Calu3 (cell line): ENCODE measurements around the gene PRR5. TPM values are rescaled to one million over a fixed set of nuclear protein-coding genes. Genes with fewer than 3 reads are reported as not detected.

Experiments used
- BruUV-seq: library from RNA; stranded (reverse); fragments of 400-500 nt; replicated peaks from 2 replicates; lab custom pipeline; 2021; lab: Mats Ljungman, UMichigan
- CTCF ChIA-PET: fragments of 300-600 bp; sonication (Branson Sonifier 250); formaldehyde crosslinking; loops from one replicate; lab custom pipeline; 2022; ENCODE audit warnings: antibody characterized with exemption; lab: Charles Lee
- DNase-seq: peaks from one replicate; pipeline ENCODE4 v3.0.0; 2022
- H3K27ac Mint-ChIP-seq: one replicate; pipeline ENCODE4 v1.8.0; 2022; ENCODE audit warnings: mixed read lengths; ENCODE audit not compliant: unreplicated experiment
- H3K27me3 Mint-ChIP-seq: one replicate; pipeline ENCODE4 v1.8.0; 2022; ENCODE audit warnings: mixed read lengths; ENCODE audit not compliant: unreplicated experiment
- H3K36me3 Mint-ChIP-seq: one replicate; pipeline ENCODE4 v1.8.0; 2022; ENCODE audit warnings: mild to moderate bottlenecking, moderate library complexity, mixed read lengths; ENCODE audit not compliant: insufficient read depth, unreplicated experiment
- H3K4me1 Mint-ChIP-seq: one replicate; pipeline ENCODE4 v1.8.0; 2022; ENCODE audit warnings: mild to moderate bottlenecking, low read depth, mixed read lengths; ENCODE audit not compliant: unreplicated experiment
- H3K4me3 Mint-ChIP-seq: one replicate; pipeline ENCODE4 v1.8.0; 2022; ENCODE audit warnings: mild to moderate bottlenecking, low read depth, moderate library complexity, mixed read lengths; ENCODE audit not compliant: unreplicated experiment
- H3K9me3 Mint-ChIP-seq: one replicate; pipeline ENCODE4 v1.8.0; 2022; ENCODE audit warnings: low read depth, mixed read lengths; ENCODE audit not compliant: unreplicated experiment
- CTCF ChIP-seq: fragments of 200-600 bp; IDR thresholded peaks from one replicate; pipeline ENCODE4 v1.8.0; 2022; ENCODE audit warnings: antibody characterized with exemption; ENCODE audit not compliant: unreplicated experiment
- intact Hi-C: fragments of 100-400 bp; cut with micrococcal nuclease; formaldehyde crosslinking; loops from one replicate; pipeline ENCODE4 v1.10.0; 2022; ENCODE audit not compliant: unreplicated experiment
- total RNA-seq: library from RNA; stranded (reverse); gene quantifications from 2 replicates; pipeline ENCODE4 v1.2.3, GENCODE V29; 2022

PRR5 gene
- total RNA-seq, 1 experiment from 2014 or later = 12.5 TPM

- H3K4me1 Mint-ChIP-seq = no peaks in the 10 kb centered on the region
- peaks cover 13% of the 10 kb centered on the region for H3K36me3 Mint-ChIP-seq
- peaks cover 14% of the 10 kb centered on the region for H3K27me3 Mint-ChIP-seq
- peak overlapping the region; percentile 76 for H3K4me3 Mint-ChIP-seq
- CTCF ChIA-PET = no interaction called here
- BruUV-seq = no TSS peak
- no peaks in the 10 kb centered on the region for H3K9me3 Mint-ChIP-seq
- intact Hi-C loops = no loop called here
- TF ChIP-seq CTCF = no peak
- DNase-seq = no peak
- H3K27ac Mint-ChIP-seq = no peak overlapping the region
These were observed 715 bp upstream of the PRR5 start for GRCh38 chr22:44701187-44701790.

- Mint-ChIP-seq H3K27ac (no peak overlapping the region), H3K4me1 (no peaks in the 10 kb centered on the region), H3K27me3 (peaks cover 14% of the 10 kb centered on the region), H3K36me3 (peaks cover 13% of the 10 kb centered on the region), H3K4me3 (peak overlapping the region; percentile 76), H3K9me3 (no peaks in the 10 kb centered on the region)
- DNase-seq = peak; percentile 52
- BruUV-seq = no TSS peak
- CTCF ChIA-PET = interaction anchor here (1.0 kb wide), 1 partner anchor 18 kb away, joined by 4 read pairs; no protein-coding TSS in a partner anchor
- intact Hi-C loops = no loop called here
- no peak for TF ChIP-seq CTCF
These were observed 635 bp downstream of the PRR5 start for GRCh38 chr22:44702479-44703198.

- TSS peak; percentile 28 for BruUV-seq
- H3K27me3 Mint-ChIP-seq = peaks cover 14% of the 10 kb centered on the region
These were observed 1.4 kb downstream of the PRR5 start for GRCh38 chr22:44703255-44703870.

More at GRCh38 chr22:44703255-44703870, 1.4 kb downstream of the PRR5 start:
- Mint-ChIP-seq H3K4me3 (peak overlapping the region; percentile 76), H3K36me3 (peaks cover 13% of the 10 kb centered on the region), H3K9me3 (no peaks in the 10 kb centered on the region), H3K27ac (no peak overlapping the region), H3K4me1 (no peaks in the 10 kb centered on the region)
- no peak for TF ChIP-seq CTCF
- no peak for DNase-seq
- intact Hi-C loops = no loop called here
- CTCF ChIA-PET = interaction anchor here (1.0 kb wide), 1 partner anchor 19 kb away, joined by 4 read pairs; no protein-coding TSS in a partner anchor
